ENCODE results near the gene OR5M11.

DNA sequence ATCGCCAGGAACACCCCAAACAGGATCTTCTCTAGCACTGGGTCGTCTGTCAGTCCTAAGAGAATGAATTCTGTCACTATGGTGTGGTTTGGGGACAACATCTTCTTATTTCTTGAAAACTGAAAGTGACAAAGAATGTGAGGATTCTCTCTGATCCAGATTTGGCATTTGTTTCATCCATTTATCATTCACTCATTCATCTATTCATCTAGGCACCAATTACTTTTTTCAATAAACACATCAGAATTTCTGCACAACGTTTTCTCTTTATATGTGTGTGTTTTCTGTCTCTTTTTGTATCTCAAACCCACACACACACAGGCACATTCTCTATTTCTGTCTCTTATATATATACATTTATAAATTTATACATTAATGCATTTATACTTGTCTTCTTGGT, 34.6 kb upstream of the OR5M11 start, which contains the start of gene OR5M10:
- TF ChIP-seq, protein P1, sequence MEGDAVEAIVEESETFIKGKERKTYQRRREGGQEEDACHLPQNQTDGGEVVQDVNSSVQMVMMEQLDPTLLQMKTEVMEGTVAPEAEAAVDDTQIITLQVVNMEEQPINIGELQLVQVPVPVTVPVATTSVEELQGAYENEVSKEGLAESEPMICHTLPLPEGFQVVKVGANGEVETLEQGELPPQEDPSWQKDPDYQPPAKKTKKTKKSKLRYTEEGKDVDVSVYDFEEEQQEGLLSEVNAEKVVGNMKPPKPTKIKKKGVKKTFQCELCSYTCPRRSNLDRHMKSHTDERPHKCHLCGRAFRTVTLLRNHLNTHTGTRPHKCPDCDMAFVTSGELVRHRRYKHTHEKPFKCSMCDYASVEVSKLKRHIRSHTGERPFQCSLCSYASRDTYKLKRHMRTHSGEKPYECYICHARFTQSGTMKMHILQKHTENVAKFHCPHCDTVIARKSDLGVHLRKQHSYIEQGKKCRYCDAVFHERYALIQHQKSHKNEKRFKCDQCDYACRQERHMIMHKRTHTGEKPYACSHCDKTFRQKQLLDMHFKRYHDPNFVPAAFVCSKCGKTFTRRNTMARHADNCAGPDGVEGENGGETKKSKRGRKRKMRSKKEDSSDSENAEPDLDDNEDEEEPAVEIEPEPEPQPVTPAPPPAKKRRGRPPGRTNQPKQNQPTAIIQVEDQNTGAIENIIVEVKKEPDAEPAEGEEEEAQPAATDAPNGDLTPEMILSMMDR (IDR thresholded peaks at IDR 0.05), result no peak
- no peak for TF ChIP-seq POLR2A (IDR thresholded peaks at IDR 0.05)

Measured in right lobe of liver (tissue), 4 donors.